Measurements from ENCODE around the gene DDX23. TPM values are rescaled to one million over a fixed set of nuclear protein-coding genes. Genes with fewer than 3 reads are reported as not detected.

Gene DDX23
- total and polyA plus RNA-seq, 12 donors: 17.0 to 44.7 (median 30.8) TPM

- no peak for TF ChIP-seq CTCF (IDR thresholded peaks at IDR 0.05)
- intact Hi-C loops (cut with DNase I): no loop called here
- Histone ChIP-seq H3K9me3 (no peaks in the 10 kb centered on the region), H3K36me3 (peaks cover 7 to 100% (median 82%) of the 10 kb centered on the region in 9 donors), H3K27ac (no peak overlapping the region), H3K4me3 (no peak overlapping the region), H3K4me1 (no peaks in the 10 kb centered on the region), H3K27me3 (no peaks in the 10 kb centered on the region)
- 86 to 88% methylated on average over 12 of the region's 12 CpGs for WGBS, 2 donors
- DNase-seq: no peak
- ATAC-seq: no peak
Measured at GRCh38 chr12:48832321-48833060, 19.5 kb downstream of the DDX23 start.

- DNase-seq (no peak), ATAC-seq (no peak)
- no peaks in the 10 kb centered on the region for H3K9me3 ChIP-seq
- intact Hi-C loops (cut with DNase I): no loop called here
- no peak overlapping the region for H3K27ac ChIP-seq
- no peaks in the 10 kb centered on the region for H3K27me3 ChIP-seq
- TF ChIP-seq CTCF (IDR thresholded peaks at IDR 0.05): no peak
- H3K4me3 ChIP-seq: no peak overlapping the region
- WGBS, 2 donors: 88 to 91% methylated on average over 6 of the region's 6 CpGs
- H3K4me1 ChIP-seq: no peaks in the 10 kb centered on the region
- peaks cover 7 to 100% (median 70%) of the 10 kb centered on the region in 9 donors for H3K36me3 ChIP-seq
Measured at GRCh38 chr12:48831257-48831656, 20.7 kb downstream of the DDX23 start.

GRCh38 chr12:48828841-48829575, 23.0 kb downstream of the DDX23 start:
- H3K4me3 ChIP-seq: no peak overlapping the region
- ATAC-seq (no peak), DNase-seq (no peak)
- H3K27ac ChIP-seq: no peak overlapping the region
- no peak for TF ChIP-seq CTCF (IDR thresholded peaks at IDR 0.05)
- H3K9me3 ChIP-seq: no peaks in the 10 kb centered on the region
- H3K4me1 ChIP-seq: no peaks in the 10 kb centered on the region
- no peaks in the 10 kb centered on the region for H3K27me3 ChIP-seq
- intact Hi-C loops (cut with DNase I): no loop called here
- peaks cover 7 to 100% (median 54%) of the 10 kb centered on the region in 9 donors for H3K36me3 ChIP-seq
- 91% methylated on average over 16 of the region's 16 CpGs for WGBS, 2 donors

- no peaks in the 10 kb centered on the region for H3K27me3 ChIP-seq
- no peak for DNase-seq
- ATAC-seq: no peak
- 40 to 54% methylated on average over 2 of the region's 2 CpGs for WGBS, 2 donors
- intact Hi-C loops (cut with DNase I): no loop called here
- H3K4me3 ChIP-seq: no peak overlapping the region
- H3K4me1 ChIP-seq: no peaks in the 10 kb centered on the region
- no peak for TF ChIP-seq CTCF (IDR thresholded peaks at IDR 0.05)
- no peak overlapping the region for H3K27ac ChIP-seq
- peaks cover 7 to 100% (median 48%) of the 10 kb centered on the region in 9 donors for H3K36me3 ChIP-seq
- H3K9me3 ChIP-seq: no peaks in the 10 kb centered on the region
Measured at GRCh38 chr12:48828293-48828692, 23.7 kb downstream of the DDX23 start.

Measured in heart right ventricle (tissue), 16 donors.